HepG2 (cell line): ENCODE measurements around the gene CELSR2. TPM values are rescaled to one million over a fixed set of nuclear protein-coding genes. Genes with fewer than 3 reads are reported as not detected.
"Not testable (repeated sequence)": the region's sequence is repeated elsewhere in the genome, so short reads cannot be mapped to it uniquely, and the experiment has no call there.

Experiments used
- ATAC-seq: fragments of 200-7000 bp; cut with Tn5 transposase; 3 replicates; pipeline ENCODE4 v1.9.1; 2020; ENCODE audit warnings: mild to moderate bottlenecking, moderate library complexity
- BruUV-seq: library from RNA; stranded (reverse); fragments of 400-500 nt; replicated peaks from 2 replicates; lab custom pipeline; 2021; lab: Mats Ljungman, UMichigan
- CTCF ChIA-PET: fragments of 300-600 bp; formaldehyde crosslinking; extraction: SDS; loops from one replicate; lab custom pipeline; 2021; ENCODE audit warnings: low total read pairs, inconsistent platforms, low intra/inter-chr PET ratio; lab: Yijun Ruan, JAX
- POLR2A ChIA-PET: fragments of 350-600 bp; sonication (Branson Sonifier 250); formaldehyde crosslinking; loops from one replicate; lab custom pipeline; 2020; ENCODE audit warnings: antibody characterized with exemption, inconsistent platforms; lab: Yijun Ruan, JAX
- DNase-seq: peaks from one replicate; pipeline ENCODE4 v3.0.0-alpha.2; 2015; ENCODE audit warnings: low spot score
- FAIRE-seq: peaks from 3 replicates; lab custom pipeline; 2011; peaks lifted over from hg19 to GRCh38; lab: Jason Lieb, UNC
- H2AFZ ChIP-seq: one replicate; pipeline ENCODE4 v1.6.1; 2011; ENCODE audit warnings: low read length, inconsistent platforms
- H3K27ac ChIP-seq: fragments of 300-600 bp; 3 replicates; pipeline ENCODE4 v1.8.0; 2011; ENCODE audit warnings: mixed run types, mild to moderate bottlenecking, mixed read lengths, low read length, inconsistent platforms; ENCODE audit not compliant: insufficient read depth; ENCODE audit errors: extremely low read length
- H3K27me3 ChIP-seq, 2 experiments: fragments of 200-600 bp in 1 of 2; 2 replicates in 1 of 2; 3 replicates in 1 of 2; pipeline versions ENCODE4 v1.6.0 to v1.8.0; 2011; ENCODE audit warnings: low read length in 2 of 2, mild to moderate bottlenecking in 2 of 2, moderate library complexity in 2 of 2, inconsistent platforms in 1 of 2; ENCODE audit not compliant: insufficient read depth in 2 of 2, control insufficient read depth in 1 of 2
- H3K36me3 ChIP-seq, 2 experiments: fragments of 200-600 bp in 1 of 2; replicated peaks in 1 of 2; 2 replicates in 1 of 2; 3 replicates in 1 of 2; pipeline versions ENCODE4 v1.5.1 to v1.8.0; 2011; ENCODE audit warnings: low read length in 2 of 2, inconsistent platforms in 1 of 2; ENCODE audit not compliant: insufficient read depth in 2 of 2, control insufficient read depth in 1 of 2
- H3K4me1 ChIP-seq: 2 replicates; pipeline ENCODE4 v1.5.1; 2012; ENCODE audit warnings: low read length, inconsistent platforms; ENCODE audit not compliant: insufficient read depth
- H3K4me2 ChIP-seq: 2 replicates; pipeline ENCODE4 v1.6.0; 2011; ENCODE audit warnings: low read depth, low read length, inconsistent platforms
- H3K4me3 ChIP-seq, 3 experiments: fragments of 200-600 bp in 1 of 3; sonication (generic), shearing (Covaris generic) in 1 of 3; replicated peaks in 1 of 3; 2 replicates each; pipeline ENCODE4 v1.5.1; 2011 to 2016; ENCODE audit warnings: low read length in 3 of 3, inconsistent platforms in 2 of 3, low read depth in 2 of 3, mild to moderate bottlenecking in 2 of 3, control low read depth in 1 of 3, mixed read lengths in 1 of 3; ENCODE audit not compliant: insufficient read depth in 1 of 3
- H3K79me2 ChIP-seq: one replicate; pipeline ENCODE4 v1.6.1; 2011; ENCODE audit warnings: low read length, inconsistent platforms; ENCODE audit not compliant: insufficient read depth
- H3K9ac ChIP-seq: 2 replicates; pipeline ENCODE4 v1.6.0; 2011; ENCODE audit warnings: mild to moderate bottlenecking, low read depth, low read length, inconsistent platforms; ENCODE audit not compliant: insufficient read depth
- H3K9me3 ChIP-seq: 2 replicates; pipeline ENCODE4 v1.5.1; 2012; ENCODE audit warnings: mild to moderate bottlenecking, low read length
- H4K20me1 ChIP-seq: 2 replicates; pipeline ENCODE4 v1.6.0; 2011; ENCODE audit warnings: inconsistent platforms, mild to moderate bottlenecking, low read length, moderate library complexity; ENCODE audit not compliant: insufficient read depth
- CTCF ChIP-seq: sonication (generic); formaldehyde crosslinking; IDR thresholded peaks from 2 replicates; pipeline ENCODE4 v1.5.0; 2020; ENCODE audit warnings: mild to moderate bottlenecking, missing genetic modification reagents, moderate library complexity
- DMAP1 ChIP-seq: IDR thresholded peaks from 2 replicates; pipeline ENCODE4 v1.6.1; 2016
- ELF3 ChIP-seq: IDR thresholded peaks from 2 replicates; pipeline ENCODE4 v1.6.1; 2016; ENCODE audit warnings: missing genetic modification reagents, missing compliant biosample characterization
- ETV5 ChIP-seq: IDR thresholded peaks from 2 replicates; pipeline ENCODE4 v1.6.1; 2018; ENCODE audit warnings: missing biosample characterization, missing genetic modification reagents, inconsistent platforms, borderline replicate concordance
- FOSL2 ChIP-seq: sonication (generic); formaldehyde crosslinking; IDR thresholded peaks from 2 replicates; pipeline ENCODE4 v1.4.0; 2020; ENCODE audit warnings: missing genetic modification reagents
- GABPA ChIP-seq, 2 experiments: IDR thresholded peaks; 2 replicates each; pipeline ENCODE4 v1.6.1; 2011 to 2016; ENCODE audit warnings: low read depth in 2 of 2, low read length in 1 of 2, missing biosample characterization in 1 of 2, missing genetic modification characterization in 1 of 2
- HMGXB4 ChIP-seq, 2 experiments: sonication (generic) in 1 of 2; formaldehyde crosslinking in 1 of 2; IDR thresholded peaks; 2 replicates each; pipeline versions ENCODE4 v1.4.0 to v1.6.1; 2018 to 2020; ENCODE audit warnings: missing genetic modification reagents in 2 of 2, borderline replicate concordance in 1 of 2, low read depth in 1 of 2, mild to moderate bottlenecking in 1 of 2, missing biosample characterization in 1 of 2
- RCOR2 ChIP-seq: IDR thresholded peaks from 2 replicates; pipeline ENCODE4 v1.6.1; 2016; ENCODE audit warnings: missing biosample characterization, missing genetic modification reagents
- SAP130 ChIP-seq: IDR thresholded peaks from 2 replicates; pipeline ENCODE4 v1.6.1; 2016; ENCODE audit warnings: low read depth
- TAF1 ChIP-seq: sonication (generic); formaldehyde crosslinking; IDR thresholded peaks from 2 replicates; pipeline ENCODE4 v1.4.0; 2020; ENCODE audit warnings: missing genetic modification reagents
- TEAD3 ChIP-seq: optimal IDR thresholded peaks from 2 replicates; pipeline ENCODE3; 2016; ENCODE audit warnings: borderline replicate concordance
- TFDP2 ChIP-seq: sonication (generic); formaldehyde crosslinking; IDR thresholded peaks from 2 replicates; pipeline ENCODE4 v1.4.0; 2020; ENCODE audit warnings: missing genetic modification reagents
- ZMYM3 ChIP-seq: sonication (generic); formaldehyde crosslinking; IDR thresholded peaks from 2 replicates; pipeline ENCODE4 v1.5.1; 2020; ENCODE audit warnings: mild to moderate bottlenecking, missing genetic modification reagents
- ZNF580 ChIP-seq: IDR thresholded peaks from 2 replicates; pipeline ENCODE4 v1.6.1; 2016; ENCODE audit warnings: low read depth, borderline replicate concordance
- ZNF7 ChIP-seq: IDR thresholded peaks from 2 replicates; pipeline ENCODE4 v1.6.1; 2016; ENCODE audit warnings: missing biosample characterization, missing genetic modification reagents
- WGBS: methylation state at CpG from one replicate; pipeline ENCODE4 v1.1.6; 2017; ENCODE audit warnings: low lambda C conversion rate; 5-methylcytosine and 5-hydroxymethylcytosine counted together
- in situ Hi-C: cut with HindIII; loops from 2 replicates; pipeline ENCODE4 v1.10.0; 2017; ENCODE audit warnings: low pct_unique_long_range_greater_than_20kb; ENCODE audit not compliant: extremely low pct_ligation_motif_present
- intact Hi-C: fragments of 100-400 bp; cut with micrococcal nuclease; formaldehyde crosslinking; loops from one replicate; pipeline ENCODE4 v1.10.0; 2022; ENCODE audit not compliant: unreplicated experiment
- polyA plus RNA-seq, 8 experiments: library from polyadenylated mRNA; depleted of rRNA in 3 of 8; stranded (reverse) in 7 of 8; unstranded in 1 of 8; fragments of >200 nt; fragmentation: Illumina TruSeq in 4 of 8; extraction: Trizol in 4 of 8; gene quantifications; 2 replicates each; pipeline versions ENCODE4 v1.2.1 to v1.2.3, GENCODE V29; 2011 to 2016; ENCODE audit warnings: low read depth in 4 of 8, missing spikeins in 1 of 8, mixed read lengths in 1 of 8; ENCODE audit not compliant: insufficient read depth in 1 of 8
- total RNA-seq, 5 experiments: library from RNA; depleted of rRNA; stranded (reverse); fragments of >200 nt; fragmentation: Illumina TruSeq; extraction: Trizol; gene quantifications; 2 replicates each; pipeline ENCODE4 v1.2.3, GENCODE V29; 2016; ENCODE audit warnings: low read depth in 1 of 5

CELSR2 gene
- total and polyA plus RNA-seq, 2 of the 13 experiments (the other 11 are each of a cell fraction or from before 2014, with no cell fraction given): 4.0 to 6.6 TPM

- TF ChIP-seq TFDP2 (CRISPR knock-in tag): no peak
Observed at GRCh38 chr1:109304226-109304920, 55.0 kb downstream of the CELSR2 start (continued).

- intact Hi-C loops; H4K20me1 ChIP-seq; H3K79me2 ChIP-seq; TF ChIP-seq GABPA (IDR thresholded peaks at IDR 0.05; ENCODE audit: low read depth, low read length): not testable (repeated sequence)
- DNase-seq: peak; percentile 26
- TF ChIP-seq TEAD3 (CRISPR knock-in tag): peak; percentile 56
- 0 out of 2 replicates have a peak, but pooled peaks have one; percentile 0 for TF ChIP-seq TAF1 (CRISPR knock-in tag)
- TF ChIP-seq ZNF580: peak; percentile 28; the same call in 1 of the 2 replicates
- peak; percentile 49; the same call in 1 of the 2 replicates for TF ChIP-seq RCOR2 (CRISPR knock-in tag)
- TF ChIP-seq DMAP1 (CRISPR knock-in tag): 0 out of 2 replicates have a peak, but pooled peaks have one; percentile 27
- 0 out of 2 replicates have a peak, but pooled peaks have one; percentile 33 for TF ChIP-seq GABPA (CRISPR knock-in tag; IDR thresholded peaks at IDR 0.05; ENCODE audit: low read depth)
- 0 out of 2 replicates have a peak, but pooled peaks have one; percentile 13 for TF ChIP-seq ZNF7 (CRISPR knock-in tag)
- 0 out of 2 replicates have a peak, but pooled peaks have one; percentile 9 for TF ChIP-seq ETV5
- 0 out of 2 replicates have a peak, but pooled peaks have one; percentile 16 for TF ChIP-seq SAP130 (CRISPR knock-in tag)
- TF ChIP-seq HMGXB4 (CRISPR knock-in tag; IDR thresholded peaks at IDR 0.05; ENCODE audit: borderline replicate concordance in 1 of 2, low read depth in 1 of 2): 0 out of 4 replicates have a peak, but pooled peaks of 1 of the 2 experiments have one; percentile 2
- TF ChIP-seq CTCF (CRISPR knock-in tag): 0 out of 2 replicates have a peak, but pooled peaks have one; percentile 13
- 0 out of 2 replicates have a peak, but pooled peaks have one; percentile 19 for TF ChIP-seq FOSL2 (CRISPR knock-in tag)
- peak; percentile 29; the same call in 1 of the 2 replicates for TF ChIP-seq ELF3
- 0 out of 2 replicates have a peak, but pooled peaks have one; percentile 24 for TF ChIP-seq ZMYM3 (CRISPR knock-in tag)
- TF ChIP-seq, all 625 proteins: peak for 14; not testable (repeated sequence) for 611
- CTCF ChIA-PET, H3K36me3 ChIP-seq, BruUV-seq, H3K9me3 ChIP-seq, H2AFZ ChIP-seq, in situ Hi-C loops, H3K27me3 ChIP-seq: not testable (repeated sequence)
- peak overlapping the region; percentile 24 for H3K27ac ChIP-seq
- peak; percentile 57 for ATAC-seq
- peak; percentile 52 for FAIRE-seq
- H3K4me3 ChIP-seq: peak overlapping the region in 2 of 3 experiments; percentile 36 to 62; a peak in 3 of 6 replicates
- H3K4me2 ChIP-seq: peak overlapping the region; percentile 68
- POLR2A ChIA-PET: interaction anchor here (1.0 to 2.9 kb wide), 6 partner anchors 20 to 93 kb away, joined by 3 to 21 read pairs (median 7); partner anchors contain the start of genes PSRC1 and SORT1
- H3K4me1 ChIP-seq: peaks cover 84% of the 10 kb centered on the region
- WGBS: 35% methylated on average over 8 of the region's 10 CpGs
- peak overlapping the region; percentile 49 for H3K9ac ChIP-seq
Observed at GRCh38 chr1:109305991-109306390, 56.7 kb downstream of the CELSR2 start.
